AG08395 (cell line): ENCODE data around the gene KANK2.
A peak's percentile ranks its signal among the peaks of the same experiment; 100 is the strongest.

Experiments
- DNase-seq: peaks from one replicate; pipeline ENCODE4 v3.0.0; 2012; ENCODE audit warnings: mixed read lengths, low spot score

Gene KANK2

DNA sequence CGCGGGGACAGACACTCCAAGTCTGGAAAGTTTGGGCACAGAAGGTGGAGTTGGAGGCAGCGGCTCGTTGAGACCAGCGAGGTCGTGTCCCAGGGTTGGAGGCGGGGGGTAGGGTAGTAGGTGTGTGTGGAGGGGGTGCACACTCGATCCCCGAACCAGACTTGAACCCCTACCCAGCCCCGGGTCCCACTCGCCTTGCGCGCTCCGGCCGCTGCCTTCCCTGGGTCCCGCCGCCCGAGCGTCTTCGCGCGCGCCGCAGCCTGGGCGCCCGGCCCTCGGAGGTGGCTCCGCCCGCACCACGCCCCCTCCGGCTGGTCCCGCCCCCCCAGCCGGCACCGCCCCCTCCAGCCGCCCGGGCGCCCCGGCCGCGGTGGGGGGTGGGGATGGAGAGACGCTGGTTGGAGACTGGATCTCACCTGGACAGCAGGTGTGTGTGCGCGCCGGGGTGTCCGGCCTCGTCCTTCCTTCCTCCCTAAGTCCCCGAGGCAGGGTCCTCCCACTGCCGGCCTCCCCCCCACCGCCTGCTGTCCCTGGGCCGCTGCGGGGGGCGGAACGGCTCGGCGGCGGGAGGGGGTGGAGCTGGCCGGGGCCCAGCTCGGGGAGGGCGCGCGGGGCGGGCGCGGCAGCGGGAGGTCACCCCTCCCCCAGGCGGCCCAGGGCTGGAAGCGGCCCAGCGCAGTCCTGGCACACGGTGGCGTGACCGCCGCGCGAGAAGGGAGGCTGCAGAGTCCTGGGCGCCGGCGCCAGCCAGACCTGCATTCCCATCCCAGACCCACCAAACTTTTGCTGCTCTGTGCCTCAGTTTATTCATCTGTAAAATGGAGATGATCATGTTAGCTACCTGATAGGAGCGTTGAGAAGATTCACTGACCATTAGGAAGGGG lies at the start of gene KANK2:
Gene KANK2 (minus strand): TSS at position 255 of the 884 bp plus-strand sequence. CDS start 3,034 bp downstream, outside the sequence.
- peak; percentile 96 for DNase-seq

DNA sequence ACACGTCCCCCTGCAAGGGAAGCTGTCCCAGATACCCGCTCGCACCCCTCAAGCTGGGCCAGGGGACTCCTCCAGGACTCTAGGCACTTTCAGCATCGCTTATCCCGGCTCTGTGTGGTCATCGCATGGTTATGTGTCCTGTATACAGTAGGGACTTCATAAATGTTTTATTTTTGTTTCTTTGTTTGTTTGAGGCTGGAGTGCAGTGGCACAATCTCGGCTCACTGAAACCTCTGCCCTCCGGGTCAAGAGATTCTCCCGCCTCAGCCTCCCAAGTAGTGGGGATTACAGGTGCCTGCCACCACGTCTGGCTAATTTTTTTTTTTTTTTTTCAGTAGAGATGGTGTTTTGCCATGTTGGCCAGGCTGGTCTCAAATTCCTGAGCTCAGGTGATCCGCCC lies 49.6 kb upstream of the KANK2 start:
- no peak for DNase-seq

DNA sequence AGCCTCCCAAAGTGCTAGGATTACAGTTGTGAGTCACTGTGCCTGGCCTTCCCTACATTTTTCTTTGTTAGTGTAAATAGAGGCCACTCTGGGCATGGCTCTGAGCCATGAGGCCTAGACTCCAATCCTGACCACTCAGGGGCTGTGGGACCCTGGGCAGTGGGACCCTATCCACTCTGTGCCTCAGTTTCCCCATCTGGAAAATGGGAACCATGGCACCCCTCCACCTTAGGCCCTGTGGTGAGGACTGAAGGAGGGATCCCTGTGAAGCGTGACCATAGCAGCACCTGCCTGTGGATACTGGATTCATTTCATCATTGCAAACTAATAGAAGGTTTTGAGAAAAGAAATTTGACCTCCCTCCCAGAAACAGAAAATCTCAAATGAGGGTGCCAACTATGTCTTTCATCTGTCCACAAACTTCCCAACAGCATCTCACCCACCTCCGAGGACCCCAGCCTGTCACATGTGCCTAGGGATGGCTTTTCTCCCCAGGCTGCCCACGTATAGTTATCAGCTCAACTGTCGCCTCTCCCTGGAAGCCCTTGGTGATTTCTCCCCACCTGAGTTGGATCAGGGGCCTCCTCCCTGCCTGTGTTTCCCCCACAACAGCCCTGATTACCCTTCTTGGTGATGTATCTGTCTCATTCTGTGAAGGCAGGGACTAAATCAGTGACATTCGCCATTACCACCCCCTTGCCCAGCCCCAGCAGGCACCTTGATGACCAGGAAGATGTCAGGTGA lies 47.7 kb upstream of the KANK2 start:
- DNase-seq = no peak

DNA sequence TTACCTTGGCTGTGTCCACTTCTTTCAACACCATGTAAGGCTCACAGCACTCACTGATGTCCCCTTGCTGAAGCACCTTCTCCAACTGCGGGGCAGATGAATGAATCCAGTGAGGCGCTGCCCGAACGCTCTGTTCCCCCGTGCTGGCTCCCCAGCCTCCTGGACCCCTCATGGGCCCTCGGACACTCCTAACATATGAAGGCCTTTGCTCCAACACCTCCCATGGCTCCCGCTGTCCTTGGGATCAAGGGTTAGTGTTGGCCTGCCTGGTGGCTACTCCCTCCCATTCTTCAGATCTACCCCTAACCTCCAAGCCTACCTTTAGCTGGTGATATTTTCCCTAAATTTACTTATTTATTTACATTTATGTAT lies 46.4 kb upstream of the KANK2 start:
- DNase-seq = no peak

DNA sequence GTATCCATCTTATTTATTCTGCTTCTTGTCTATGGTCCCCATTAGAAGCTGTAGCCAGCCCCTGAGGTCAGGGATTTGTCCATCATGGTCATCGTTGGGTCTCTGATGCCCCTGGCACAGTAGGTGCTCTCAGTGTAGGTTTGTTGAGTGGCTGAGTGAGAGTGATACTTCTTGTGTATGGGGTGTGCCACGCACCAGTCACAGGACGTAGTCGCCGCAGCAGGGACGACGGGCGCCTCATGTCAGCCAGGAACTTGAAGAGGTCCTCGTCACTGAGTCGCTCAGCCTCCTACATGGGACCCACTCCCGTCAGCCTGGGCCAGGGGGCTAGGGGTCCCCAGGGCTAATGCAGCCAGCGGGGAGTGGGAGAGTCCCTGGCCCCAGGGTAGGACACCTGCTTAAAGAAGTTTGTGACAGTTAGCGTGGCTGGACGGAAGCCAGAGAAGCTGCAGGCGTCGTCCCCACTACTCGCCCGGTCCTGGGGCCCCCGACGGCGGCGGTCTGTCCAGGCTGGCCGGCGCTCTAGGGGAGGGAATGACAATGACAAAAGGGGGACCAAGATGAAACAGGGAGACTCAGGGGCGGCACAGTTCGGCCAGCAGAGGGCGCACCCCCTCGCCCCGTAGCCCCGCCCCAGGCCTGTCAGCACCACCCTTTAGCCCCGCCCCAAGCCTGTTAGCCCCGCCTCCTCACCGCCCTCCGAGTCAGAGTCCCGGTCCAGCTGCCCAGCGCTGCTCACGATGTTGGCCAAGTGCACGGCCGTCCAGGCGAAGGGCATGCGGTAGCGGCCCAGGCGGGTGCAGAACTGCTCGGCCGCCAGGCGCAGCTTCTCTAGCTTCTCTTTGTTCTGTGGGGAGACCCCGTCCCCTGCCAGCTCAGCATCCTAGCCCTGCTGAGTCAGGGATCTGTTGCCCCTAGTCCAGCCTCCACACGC lies 45.8 kb upstream of the KANK2 start:
- DNase-seq = peak; percentile 99

DNA sequence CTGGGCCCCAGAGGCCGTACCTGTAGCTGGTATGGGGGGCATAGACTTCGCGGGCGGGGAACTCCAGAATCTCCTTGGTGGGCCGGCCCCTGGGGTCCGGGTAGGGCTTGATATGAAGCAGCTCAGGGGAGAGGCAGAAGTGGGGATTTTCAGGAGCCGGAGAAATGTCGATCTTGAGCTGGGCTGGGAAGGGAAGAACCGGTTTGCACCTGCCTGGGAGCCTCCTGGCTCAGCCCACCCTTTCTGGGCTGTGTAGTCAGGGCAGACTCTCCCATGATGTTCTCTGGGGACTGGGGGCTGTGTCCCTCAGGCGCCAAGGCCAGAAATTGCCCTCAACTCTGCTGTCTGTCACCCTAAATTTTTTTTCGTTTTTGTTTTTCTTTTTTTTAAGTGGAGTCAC lies 44.7 kb upstream of the KANK2 start:
- DNase-seq = no peak

DNA sequence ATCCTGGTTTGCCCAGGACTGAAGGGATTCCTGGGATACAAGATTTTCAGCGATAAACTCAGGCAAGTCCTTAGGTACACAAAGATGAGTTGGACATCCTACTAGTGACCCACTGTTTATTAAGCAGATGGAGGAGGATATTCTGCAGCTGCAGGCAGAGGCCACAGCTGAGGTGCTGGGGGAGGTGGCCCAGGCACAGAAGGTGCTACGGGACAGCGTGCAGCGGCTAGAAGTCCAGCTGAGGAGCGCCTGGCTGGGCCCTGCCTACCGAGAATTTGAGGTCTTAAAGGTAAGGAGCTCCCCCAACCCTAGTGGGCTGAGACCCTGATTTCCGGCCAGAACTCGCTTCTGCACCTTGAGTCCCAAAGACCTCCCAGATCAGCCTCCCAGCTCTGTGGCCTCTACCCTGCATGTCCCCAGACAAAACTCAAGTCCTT lies 42.7 kb upstream of the KANK2 start:
- no peak for DNase-seq

DNA sequence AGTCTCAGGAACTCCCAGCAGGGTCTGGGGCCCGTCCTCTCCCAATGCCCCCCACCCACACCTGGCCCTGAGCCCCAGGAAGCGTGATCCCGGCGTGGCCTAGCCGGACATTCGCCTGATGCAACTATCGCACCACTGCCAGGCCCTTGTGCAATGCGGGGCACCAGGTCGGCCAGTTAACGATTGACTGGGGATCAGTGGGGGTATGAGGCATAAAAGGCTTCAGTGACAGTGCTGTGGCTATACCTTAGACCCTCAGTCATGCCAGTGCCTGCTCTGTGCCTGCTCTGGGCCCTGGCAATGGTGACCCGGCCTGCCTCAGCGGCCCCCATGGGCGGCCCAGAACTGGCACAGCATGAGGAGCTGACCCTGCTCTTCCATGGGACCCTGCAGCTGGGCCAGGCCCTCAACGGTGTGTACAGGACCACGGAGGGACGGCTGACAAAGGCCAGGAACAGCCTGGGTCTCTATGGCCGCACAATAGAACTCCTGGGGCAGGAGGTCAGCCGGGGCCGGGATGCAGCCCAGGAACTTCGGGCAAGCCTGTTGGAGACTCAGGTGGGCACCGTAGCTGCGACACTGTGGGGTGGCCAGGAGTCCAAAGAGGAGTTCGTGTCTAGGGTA lies 42.1 kb upstream of the KANK2 start, which contains the start of gene ANGPTL8:
Gene ANGPTL8 (plus strand): TSS at position 243 of the 624 bp plus-strand sequence. CDS start 19 bp downstream, at position 262.
- no peak for DNase-seq

DNA sequence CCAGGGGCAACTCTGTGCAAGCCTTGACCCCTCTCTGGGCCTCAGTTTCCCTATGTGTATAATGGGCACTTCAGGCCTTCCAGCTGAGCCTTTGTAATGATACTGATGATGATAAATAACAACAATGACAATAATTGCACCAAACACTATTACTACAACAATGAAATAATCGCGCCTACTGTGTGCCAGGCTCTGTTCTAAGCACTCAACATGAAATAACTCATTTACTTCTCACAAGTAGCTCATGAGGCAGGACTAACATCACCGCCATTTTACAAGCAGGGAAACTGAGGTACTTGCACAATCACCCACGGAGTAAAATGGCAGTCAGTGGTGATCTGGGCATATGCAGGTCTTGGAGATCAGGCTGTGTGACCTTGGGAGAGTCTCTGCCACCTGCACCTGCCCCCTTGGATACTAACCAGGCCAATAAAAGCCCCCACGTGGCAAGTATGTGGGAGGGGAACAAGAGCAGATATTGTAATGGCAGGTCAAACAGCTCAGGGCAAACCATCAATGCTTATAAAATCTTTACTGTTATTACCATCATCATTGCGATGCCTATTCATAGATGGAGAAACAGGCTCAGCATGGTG lies 41.5 kb upstream of the KANK2 start:
- DNase-seq = no peak

DNA sequence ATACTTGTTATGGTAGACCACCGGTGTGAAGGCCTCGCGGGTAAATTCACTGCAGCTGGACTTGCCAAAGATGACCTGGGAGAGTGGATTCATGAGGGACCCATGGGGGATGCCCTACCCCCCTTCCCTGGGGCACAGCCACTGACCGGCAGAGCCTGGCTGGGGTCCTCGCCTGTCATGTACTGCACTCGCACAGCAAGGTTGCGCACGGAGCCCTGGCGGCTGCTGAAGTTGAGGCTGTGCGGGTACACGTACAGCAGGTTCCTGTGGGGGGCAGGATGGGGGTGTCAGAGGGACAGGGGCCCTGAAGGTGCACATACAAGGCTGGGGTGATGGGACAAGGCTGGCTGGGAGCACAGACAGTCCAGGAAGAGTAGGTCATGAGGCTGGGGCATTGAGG lies 40.7 kb upstream of the KANK2 start:
- DNase-seq = no peak

DNA sequence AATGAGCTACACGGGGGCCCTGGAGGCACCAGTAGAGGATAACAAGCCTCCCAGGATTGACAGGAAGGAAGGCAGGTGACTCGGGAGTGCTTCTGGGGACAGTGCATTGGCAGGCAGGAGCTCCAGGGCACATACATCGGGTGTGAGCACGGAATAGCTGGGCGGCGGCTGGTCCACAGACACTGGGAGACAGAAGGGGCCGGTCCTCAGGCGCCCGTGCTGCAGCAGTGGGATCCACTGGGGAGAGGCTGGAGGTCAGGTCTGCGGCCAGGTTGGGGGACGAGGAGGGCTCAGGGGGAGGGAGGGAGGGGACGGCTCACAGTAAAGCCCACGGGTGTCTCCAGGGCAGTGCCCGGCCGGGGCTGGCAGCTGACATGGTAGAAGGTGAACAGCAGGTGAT lies 40.0 kb upstream of the KANK2 start:
- DNase-seq = no peak

DNA sequence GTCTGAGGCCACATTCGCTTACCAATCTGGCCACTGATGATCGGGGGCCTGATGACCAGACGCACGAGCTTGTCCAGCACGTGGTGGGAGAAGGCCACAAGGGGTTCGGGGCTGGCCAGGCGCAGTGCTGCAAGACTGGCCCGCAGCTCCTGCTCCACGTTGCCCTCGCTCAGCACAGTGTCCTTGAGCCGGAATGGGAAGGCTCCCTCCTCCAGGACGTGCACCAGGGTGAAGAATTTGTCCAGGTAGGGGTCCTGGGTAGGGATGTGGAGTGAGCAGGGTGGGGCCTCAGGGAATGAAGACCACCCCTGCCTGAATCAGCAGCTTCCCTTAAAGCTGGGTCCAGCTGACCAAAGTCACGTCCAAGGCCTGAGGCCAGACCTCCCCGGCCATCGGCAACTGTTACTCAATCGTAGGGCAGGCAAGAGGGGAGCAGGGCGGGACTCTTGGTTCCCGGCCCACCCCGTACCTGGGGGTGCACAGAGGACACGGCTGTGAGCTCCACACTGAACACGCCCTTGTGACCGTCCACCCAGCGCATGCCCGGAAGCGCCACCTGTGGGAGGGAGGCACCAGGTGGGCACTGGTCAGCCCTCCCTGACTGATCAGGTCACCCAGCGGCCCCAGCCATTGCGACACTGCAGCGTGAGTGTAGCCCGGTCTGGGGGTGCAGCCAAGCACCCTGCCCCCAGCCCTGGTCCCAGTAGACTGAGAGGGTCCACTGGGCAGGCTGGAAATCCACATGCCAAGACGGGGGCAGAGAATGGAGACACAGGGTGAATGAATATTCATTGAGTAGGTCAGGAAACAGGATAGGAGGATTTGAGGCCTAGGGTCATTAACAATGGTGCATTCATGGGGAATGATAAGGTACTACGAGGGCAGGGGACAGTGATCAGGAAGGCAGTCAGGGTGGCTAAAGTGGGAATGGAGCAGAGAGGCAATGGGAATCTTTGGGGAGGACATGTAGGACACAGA lies 39.3 kb upstream of the KANK2 start:
- DNase-seq = no peak

DNA sequence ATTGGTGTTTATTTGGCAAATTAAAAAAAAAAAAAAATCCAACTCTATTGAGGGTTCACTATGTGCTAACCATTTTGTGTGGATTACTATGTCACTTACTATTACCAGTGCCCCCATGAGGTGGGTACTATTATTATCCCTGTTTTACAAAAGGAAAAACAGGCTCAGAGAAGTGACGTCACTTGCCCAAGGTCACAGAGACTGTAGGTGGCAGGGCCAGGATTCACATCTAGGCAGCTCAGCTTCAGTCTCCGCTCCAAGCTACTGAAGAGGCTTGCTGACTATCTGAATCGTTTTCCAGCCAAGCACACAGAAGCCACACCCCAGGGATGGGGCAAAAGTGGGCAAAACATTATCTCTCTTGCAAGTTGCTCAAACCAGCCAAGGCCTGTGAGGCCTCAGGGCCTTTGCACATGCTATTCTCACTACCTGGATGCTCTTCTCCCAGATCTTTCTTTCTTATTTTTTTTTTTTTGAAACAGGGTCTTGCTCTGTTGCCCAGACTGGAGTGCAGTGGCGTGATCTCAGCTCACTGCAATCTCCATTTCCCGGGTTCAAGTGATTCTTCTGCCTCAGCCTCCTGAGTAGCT lies 37.2 kb upstream of the KANK2 start:
- no peak for DNase-seq

DNA sequence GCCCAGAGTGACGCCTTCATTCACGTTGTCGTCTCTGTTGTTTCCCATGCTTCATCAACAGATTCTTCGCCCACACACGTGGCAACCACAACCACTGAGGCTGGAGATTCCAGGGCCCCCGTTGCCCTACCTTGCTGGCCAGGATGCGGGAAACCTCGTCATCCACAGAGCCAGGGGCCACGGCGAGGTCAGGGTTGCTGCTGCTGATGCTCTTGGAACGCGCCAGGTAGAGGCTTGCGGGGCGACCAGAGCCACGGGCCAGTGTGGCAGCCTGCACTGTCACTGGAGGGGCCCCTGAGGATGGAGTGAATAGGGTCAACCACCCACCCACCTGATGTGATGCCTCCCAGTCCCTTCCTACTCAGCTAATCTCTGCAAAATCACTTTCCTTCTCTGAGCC lies 35.7 kb upstream of the KANK2 start:
- DNase-seq = no peak

DNA sequence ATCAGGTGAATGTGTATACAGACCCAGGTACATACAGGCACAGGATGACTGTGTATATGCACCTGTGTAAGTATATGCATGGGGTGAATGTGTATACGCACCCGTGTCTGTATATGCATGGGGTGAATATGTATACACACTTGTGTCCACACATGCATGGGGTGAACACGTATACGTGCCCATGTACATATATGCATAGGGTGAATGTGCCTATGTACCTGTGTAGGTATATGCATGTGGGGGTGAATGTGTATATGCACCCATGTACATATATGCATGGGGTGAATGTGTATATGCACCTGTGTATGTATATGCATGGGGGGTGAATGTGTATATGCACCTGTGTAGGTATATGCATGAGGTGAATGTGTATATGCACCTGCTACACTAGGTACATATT lies 35.2 kb upstream of the KANK2 start:
- no peak for DNase-seq

DNA sequence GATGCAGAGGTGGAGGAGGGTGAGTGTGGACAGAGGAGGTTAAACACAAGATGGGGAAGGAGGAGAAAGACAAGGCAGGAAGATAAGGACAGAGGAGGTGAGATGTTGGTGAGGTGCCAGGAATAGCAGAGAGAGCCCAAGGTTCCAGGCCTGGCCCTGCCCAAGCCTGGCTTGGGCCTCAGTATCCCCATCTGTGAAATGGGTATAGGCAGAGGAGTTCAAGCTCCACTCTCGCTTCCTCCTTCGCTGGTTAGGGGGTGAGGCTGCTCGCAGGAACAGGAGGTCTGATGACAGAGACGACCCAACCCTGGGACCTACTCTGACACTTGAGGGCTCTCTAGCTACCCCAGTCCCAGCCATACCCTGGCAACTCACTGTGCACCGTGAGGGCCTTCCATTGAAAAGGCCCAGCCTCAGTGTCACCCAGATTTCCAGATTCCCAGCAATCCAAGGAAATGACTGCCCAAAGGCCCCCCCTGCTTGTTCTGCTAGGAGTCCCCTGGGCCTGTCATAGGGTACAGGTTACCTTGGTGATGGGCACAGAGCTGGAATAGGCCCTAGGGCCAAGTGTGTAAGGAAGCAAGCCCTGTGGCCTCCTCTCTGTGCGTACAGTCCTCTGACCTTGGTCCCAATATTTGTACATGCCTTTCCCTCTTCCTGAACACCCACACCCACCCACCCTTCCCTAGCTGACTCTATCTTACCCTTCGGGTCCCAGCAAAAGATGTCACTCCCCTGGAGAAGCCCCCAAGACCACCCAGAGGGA lies 33.5 kb upstream of the KANK2 start:
- DNase-seq = no peak

DNA sequence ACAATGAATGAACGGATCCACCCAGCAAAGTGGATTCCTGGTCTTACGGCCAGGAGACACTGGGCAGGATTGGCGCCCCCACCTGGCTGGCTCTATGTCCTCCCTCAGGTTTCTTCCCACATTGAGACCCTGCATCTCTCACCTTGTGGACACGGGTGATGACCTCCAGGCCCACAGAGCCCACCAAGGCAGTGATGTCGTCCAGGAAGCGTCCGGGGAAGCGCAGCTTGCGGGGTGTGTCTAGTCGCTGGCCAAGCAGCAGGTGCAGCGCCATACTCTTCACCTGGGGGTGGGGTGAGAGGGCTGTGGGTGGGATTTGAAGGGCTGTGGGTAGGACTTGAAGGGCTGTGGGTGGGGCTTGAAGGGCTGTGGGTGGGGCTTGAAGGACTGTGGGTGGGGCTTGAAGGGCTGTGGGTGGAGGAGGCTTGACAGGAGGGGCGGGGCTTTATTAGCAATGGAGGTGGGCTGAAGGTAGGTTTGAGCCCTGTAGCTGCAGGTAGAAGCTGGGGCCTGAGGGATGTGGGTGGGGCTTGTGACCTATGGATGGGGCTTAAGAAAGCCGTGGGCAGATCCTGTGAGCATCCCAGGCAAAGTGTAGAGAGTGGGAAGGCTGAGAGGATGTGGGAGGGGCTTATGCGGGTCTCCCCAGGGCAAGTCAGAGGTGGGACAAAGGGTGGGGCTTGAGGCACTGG lies 30.0 kb upstream of the KANK2 start:
- DNase-seq = no peak

DNA sequence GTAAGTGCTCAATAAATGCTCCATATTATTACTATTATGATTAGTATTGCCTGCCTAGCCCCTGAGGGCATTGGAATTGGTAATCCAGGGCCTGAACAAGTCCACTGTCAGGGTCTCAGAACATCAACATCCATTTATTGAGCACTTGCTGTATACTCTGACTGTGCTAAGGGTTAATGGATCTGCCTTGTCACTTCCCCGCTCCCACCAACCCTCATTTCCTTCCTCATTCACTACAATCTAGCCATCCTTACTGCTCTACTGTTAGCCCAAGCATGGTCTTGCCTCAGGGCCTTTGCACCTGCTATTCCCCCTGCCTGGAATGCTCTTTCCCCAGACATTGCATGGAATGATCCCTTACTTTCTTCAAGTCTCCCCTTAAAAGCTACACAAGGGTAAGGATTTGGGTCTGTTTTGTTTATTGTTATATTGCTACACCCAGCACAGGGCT lies 29.4 kb upstream of the KANK2 start:
- DNase-seq = no peak
